CD14-positive monocyte (primary cell): ENCODE data around the gene CAST. TPM values are rescaled to one million over a fixed set of nuclear protein-coding genes. Genes with fewer than 3 reads are reported as not detected.

Experiments
- DNase-seq, 3 donors: peaks; one replicate each; pipeline ENCODE4 v3.0.0-alpha.2; 2011 to 2022
- H2AFZ ChIP-seq: 2 replicates; pipeline ENCODE4 v1.6.0; 2012; ENCODE audit warnings: mild to moderate bottlenecking, low read depth, low read length, inconsistent platforms; ENCODE audit not compliant: insufficient read depth, poor library complexity, severe bottlenecking
- H3K27ac ChIP-seq, 2 donors: 1 replicate in 1 of 2; 2 replicates in 1 of 2; pipeline ENCODE4 v1.5.1; 2012 to 2013; ENCODE audit warnings: low read length in 2 of 2, control low read depth in 1 of 2, inconsistent platforms in 1 of 2, low read depth in 1 of 2, mild to moderate bottlenecking in 1 of 2
- H3K27me3 ChIP-seq, 2 donors: one replicate each; pipeline versions ENCODE4 v1.6.0 to v1.6.1; 2011 to 2013; ENCODE audit warnings: low read length in 2 of 2; ENCODE audit not compliant: control insufficient read depth in 2 of 2, insufficient read depth in 2 of 2
- H3K36me3 ChIP-seq, 2 donors: replicated peaks in 1 of 2; 1 replicate in 1 of 2; 2 replicates in 1 of 2; pipeline versions ENCODE4 v1.5.1 to v1.6.1; 2012 to 2013; ENCODE audit warnings: low read length in 2 of 2, control low read depth in 1 of 2, inconsistent platforms in 1 of 2, mild to moderate bottlenecking in 1 of 2; ENCODE audit not compliant: insufficient read depth in 2 of 2, control insufficient read depth in 1 of 2
- H3K4me1 ChIP-seq, 2 donors: 1 replicate in 1 of 2; 2 replicates in 1 of 2; pipeline versions ENCODE4 v1.5.1 to v1.6.1; 2012 to 2013; ENCODE audit warnings: low read length in 2 of 2, control low read depth in 1 of 2, inconsistent platforms in 1 of 2, mild to moderate bottlenecking in 1 of 2, moderate library complexity in 1 of 2; ENCODE audit not compliant: insufficient read depth in 2 of 2, control insufficient read depth in 1 of 2
- H3K4me2 ChIP-seq: replicated peaks from 2 replicates; pipeline ENCODE3; 2012; ENCODE audit warnings: low read length, moderate library complexity, mild to moderate bottlenecking; ENCODE audit not compliant: poor library complexity, severe bottlenecking; ENCODE audit errors: extremely low read depth
- H3K4me3 ChIP-seq, 3 experiments: fragments of 200-600 bp in 1 of 3; sonication (generic) in 1 of 3; replicated peaks in 1 of 3; 1 replicate in 2 of 3; 2 replicates in 1 of 3; pipeline ENCODE4 v1.5.1; 2011 to 2013; ENCODE audit warnings: low read length in 3 of 3, mild to moderate bottlenecking in 3 of 3, control low read depth in 2 of 3, low read depth in 2 of 3, inconsistent platforms in 1 of 3, moderate library complexity in 1 of 3
- H3K79me2 ChIP-seq: 2 replicates; pipeline ENCODE4 v1.6.0; 2012; ENCODE audit warnings: mild to moderate bottlenecking, control low read depth, inconsistent platforms, low read length, moderate library complexity; ENCODE audit not compliant: insufficient read depth
- H3K9ac ChIP-seq: 2 replicates; pipeline ENCODE4 v1.6.0; 2017; ENCODE audit warnings: low read length, mild to moderate bottlenecking; ENCODE audit not compliant: insufficient read depth, poor library complexity, severe bottlenecking
- H3K9me3 ChIP-seq, 2 donors: replicated peaks in 1 of 2; 1 replicate in 1 of 2; 2 replicates in 1 of 2; pipeline versions ENCODE4 v1.5.1 to v1.6.1; 2012 to 2013; ENCODE audit warnings: low read length in 2 of 2, control low read depth in 1 of 2; ENCODE audit not compliant: control insufficient read depth in 1 of 2, insufficient read depth in 1 of 2
- H4K20me1 ChIP-seq: 2 replicates; pipeline ENCODE4 v1.6.0; 2012; ENCODE audit warnings: mild to moderate bottlenecking, low read length, control low read depth, moderate library complexity; ENCODE audit not compliant: insufficient read depth
- H3K27ac Mint-ChIP-seq, 7 donors: one replicate each; pipeline ENCODE4 v1.8.0; 2020; ENCODE audit warnings: mild to moderate bottlenecking in 7 of 7, mixed read lengths in 7 of 7, moderate library complexity in 6 of 7, inconsistent platforms in 2 of 7
- H3K27me3 Mint-ChIP-seq, 3 donors: one replicate each; pipeline ENCODE4 v1.8.0; 2021 to 2022; ENCODE audit warnings: low read depth in 3 of 3, mild to moderate bottlenecking in 3 of 3, mixed read lengths in 3 of 3, moderate library complexity in 3 of 3, inconsistent platforms in 1 of 3
- H3K36me3 Mint-ChIP-seq, 2 donors: one replicate each; pipeline ENCODE4 v1.8.0; 2020; ENCODE audit warnings: mixed read lengths in 2 of 2, inconsistent platforms in 1 of 2, mild to moderate bottlenecking in 1 of 2
- H3K4me1 Mint-ChIP-seq: one replicate; pipeline ENCODE4 v1.8.0; 2020; ENCODE audit warnings: mild to moderate bottlenecking, mixed read lengths
- H3K4me3 Mint-ChIP-seq, 2 donors: one replicate each; pipeline ENCODE4 v1.8.0; 2020; ENCODE audit warnings: mild to moderate bottlenecking in 2 of 2, mixed read lengths in 2 of 2, moderate library complexity in 1 of 2
- H3K9me3 Mint-ChIP-seq, 7 donors: one replicate each; pipeline ENCODE4 v1.8.0; 2020 to 2022; ENCODE audit warnings: mixed read lengths in 7 of 7, mild to moderate bottlenecking in 6 of 7, moderate library complexity in 6 of 7, inconsistent platforms in 2 of 7
- CTCF ChIP-seq: fragments of 200-600 bp; IDR thresholded peaks from one replicate; pipeline ENCODE4 v1.8.0; 2022; ENCODE audit warnings: antibody characterized with exemption, mild to moderate bottlenecking
- WGBS: methylation state at CpG from one replicate; pipeline ENCODE4 v1.1.5; 2013; ENCODE audit warnings: missing lambda C conversion rate; ENCODE audit not compliant: insufficient coverage; 5-methylcytosine and 5-hydroxymethylcytosine counted together
- intact Hi-C, 2 donors: fragments of 100-400 bp; cut with micrococcal nuclease; formaldehyde crosslinking; loops; one replicate each; pipeline versions ENCODE4 v1.15.0 to v1.15.1; 2023
- polyA plus RNA-seq, 3 donors: library from polyadenylated mRNA; depleted of rRNA in 1 of 3; unstranded in 2 of 3; stranded (reverse) in 1 of 3; fragments of 300-500 nt in 2 of 3; fragments of >200 nt in 1 of 3; fragmentation: Illumina TruSeq in 2 of 3; gene quantifications; 1 replicate in 2 of 3; 2 replicates in 1 of 3; pipeline ENCODE4 v1.2.3, GENCODE V29; 2012 to 2021

Gene CAST
- polyA plus RNA-seq, 3 donors: 49.6 to 125 (median 76.8) TPM

- H3K4me1 ChIP-seq: peaks cover 7 to 8% of the 10 kb centered on the region in 2 donors
- no peak for DNase-seq
- no peak overlapping the region for H3K9ac ChIP-seq
- Mint-ChIP-seq H3K4me3 (no peak overlapping the region), H3K9me3 (no peaks in the 10 kb centered on the region), H3K4me1 (peaks cover 11% of the 10 kb centered on the region), H3K27ac (peak overlapping the region in 5 of 7 donors; percentile 31 to 89 (median 86)), H3K36me3 (peaks cover 18 to 51% of the 10 kb centered on the region in 2 donors), H3K27me3 (no peaks in the 10 kb centered on the region)
- H4K20me1 ChIP-seq: peaks cover 100% of the 10 kb centered on the region
- TF ChIP-seq CTCF: no peak
- intact Hi-C loops: no loop called here
- peaks cover 90% of the 10 kb centered on the region for H3K79me2 ChIP-seq
- no peaks in the 10 kb centered on the region for H3K9me3 ChIP-seq
- H3K4me3 ChIP-seq: no peak overlapping the region
- H3K27me3 ChIP-seq: no peaks in the 10 kb centered on the region
- H3K27ac ChIP-seq: peak overlapping the region in 1 of 2 donors; percentile 49
- peaks cover 5 to 45% of the 10 kb centered on the region in 2 donors for H3K36me3 ChIP-seq
- H3K4me2 ChIP-seq: no peak overlapping the region
- no peak overlapping the region for H2AFZ ChIP-seq
- 100% methylated on average over 1 of the region's 2 CpGs for WGBS
Observed at GRCh38 chr5:96712100-96712746, 50.0 kb downstream of the CAST start.

GRCh38 chr5:96714450-96714849 is 52.3 kb downstream of the CAST start:
- TF ChIP-seq CTCF: no peak
- H3K27ac ChIP-seq: peak overlapping the region in 1 of 2 donors; percentile 72
- H3K27me3 ChIP-seq: no peaks in the 10 kb centered on the region
- H3K79me2 ChIP-seq: peaks cover 89% of the 10 kb centered on the region
- H3K9ac ChIP-seq: no peak overlapping the region
- H2AFZ ChIP-seq: no peak overlapping the region
- peaks cover 7 to 8% of the 10 kb centered on the region in 2 donors for H3K4me1 ChIP-seq
- intact Hi-C loops: no loop called here
- no peaks in the 10 kb centered on the region for H3K9me3 ChIP-seq
- no peak overlapping the region for H3K4me3 Mint-ChIP-seq
- H3K9me3 Mint-ChIP-seq: no peaks in the 10 kb centered on the region
- peak in 1 of 3 donors; percentile 20 for DNase-seq
- H3K36me3 Mint-ChIP-seq: peaks cover 26 to 55% of the 10 kb centered on the region in 2 donors
- H3K4me2 ChIP-seq: no peak overlapping the region
- peaks cover 6 to 56% of the 10 kb centered on the region in 2 donors for H3K36me3 ChIP-seq
- no peak overlapping the region for H3K4me3 ChIP-seq
- peaks cover 11% of the 10 kb centered on the region for H3K4me1 Mint-ChIP-seq
- no peaks in the 10 kb centered on the region for H3K27me3 Mint-ChIP-seq
- H4K20me1 ChIP-seq: peaks cover 100% of the 10 kb centered on the region
- H3K27ac Mint-ChIP-seq: peak overlapping the region; percentile 69 to 94 (median 86)
